GM18499 (cell line): ENCODE data around the gene TNNT3.
"Not testable (repeated sequence)": the region's sequence is repeated elsewhere in the genome, so short reads cannot be mapped to it uniquely, and the experiment has no call there.

Experiments
- ATAC-seq: cut with Tn5 transposase; IDR thresholded peaks from one replicate; pipeline ENCODE4 v1.9.1; 2021; ENCODE audit warnings: moderate number of reproducible peaks; ENCODE audit not compliant: insufficient read depth, unreplicated experiment

The TNNT3 gene

GRCh38 chr11:1880746-1881441, 38.6 kb upstream of the TNNT3 start:
- no peak for ATAC-seq

GRCh38 chr11:1881442-1882264, 37.9 kb upstream of the TNNT3 start:
- ATAC-seq = no peak

GRCh38 chr11:1882265-1883238, 37.0 kb upstream of the TNNT3 start:
- ATAC-seq = no peak

GRCh38 chr11:1883346-1884302, 35.9 kb upstream of the TNNT3 start:
- ATAC-seq = no peak

DNA sequence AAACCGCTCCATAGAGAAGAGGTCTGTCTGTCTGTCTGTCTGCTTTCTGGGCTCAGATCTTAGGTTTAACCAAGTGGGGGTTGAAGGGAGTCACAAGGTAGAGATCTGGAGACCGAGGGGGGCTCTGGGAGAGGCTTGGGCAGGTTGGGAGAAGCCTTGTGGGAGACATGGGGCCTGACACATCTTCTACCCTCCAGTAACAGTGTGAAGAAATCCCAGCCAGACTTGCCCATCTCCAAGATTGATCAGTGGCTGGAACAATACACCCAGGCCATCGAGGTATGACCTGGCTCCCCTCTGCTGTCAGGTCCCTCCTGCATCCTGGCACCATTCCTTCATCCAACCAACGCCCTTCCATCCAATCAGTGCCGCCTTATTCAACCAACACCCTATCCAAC, 35.2 kb upstream of the TNNT3 start:
- ATAC-seq = no peak

- not testable (repeated sequence) for ATAC-seq
These were observed 33.0 kb upstream of the TNNT3 start for GRCh38 chr11:1886551-1886950.

DNA sequence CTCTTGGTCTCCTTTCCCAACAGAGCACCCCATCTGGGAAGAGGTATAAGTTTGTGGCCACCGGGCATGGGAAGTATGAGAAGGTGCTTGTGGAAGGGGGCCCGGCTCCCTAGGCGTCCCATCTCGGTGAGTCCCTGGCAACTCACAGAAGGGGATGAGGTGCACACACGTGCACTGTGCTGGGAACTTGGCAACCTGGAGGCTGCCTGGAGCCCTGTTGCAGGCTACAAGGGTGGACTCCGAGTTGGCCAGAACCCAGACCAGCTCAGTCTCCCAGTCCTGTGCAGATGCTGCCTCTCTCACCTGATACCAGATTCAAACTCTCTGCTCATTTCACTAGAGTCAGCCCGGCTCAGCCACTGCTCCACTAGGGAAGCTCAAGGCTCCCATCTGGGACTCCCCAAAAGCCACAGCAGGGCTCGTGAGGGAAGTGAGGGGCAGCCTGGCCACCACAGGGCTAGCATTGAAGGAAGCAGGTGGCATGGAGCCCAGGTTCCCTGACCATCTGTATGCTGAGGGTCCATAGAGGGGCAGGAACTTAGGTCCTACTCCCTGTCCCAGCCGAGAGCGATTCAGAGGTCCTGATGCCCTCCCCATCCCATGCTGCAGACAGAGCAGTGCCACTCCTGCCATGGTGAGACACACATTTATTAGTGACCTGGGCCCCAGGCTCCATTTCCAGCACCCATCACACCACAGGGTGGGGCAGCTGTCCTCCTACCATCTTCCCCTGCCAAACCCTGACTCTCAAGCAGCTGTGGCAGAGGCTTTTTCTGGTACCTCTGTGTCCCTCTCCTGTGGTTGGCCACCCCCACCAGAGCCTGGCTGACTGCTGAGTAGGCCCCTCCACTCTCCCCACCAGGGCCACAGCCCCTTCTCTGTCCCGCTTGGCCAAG, 31.8 kb upstream of the TNNT3 start:
- ATAC-seq = no peak

DNA sequence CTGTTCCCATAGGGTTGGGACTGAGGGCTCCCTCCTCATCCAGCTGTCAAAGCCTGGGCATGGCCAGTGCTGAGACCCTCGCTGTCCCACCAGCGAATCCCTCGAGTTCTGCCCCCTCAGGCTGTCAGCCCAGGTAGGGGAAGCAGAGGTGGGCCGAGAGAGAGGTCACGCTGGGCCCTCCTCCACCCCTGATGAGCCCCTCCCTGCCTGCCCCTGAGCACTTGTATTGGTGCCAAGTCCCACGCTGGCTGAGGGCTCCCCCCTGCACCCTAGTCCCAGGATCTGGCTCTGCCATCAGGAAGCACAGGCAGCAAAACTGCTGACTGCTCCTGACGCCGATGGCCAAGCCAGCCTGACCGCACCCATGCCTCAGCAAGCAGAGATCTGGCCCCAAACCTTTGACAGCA, 31.2 kb upstream of the TNNT3 start:
- no peak for ATAC-seq

- ATAC-seq = no peak
These were observed 30.7 kb upstream of the TNNT3 start for GRCh38 chr11:1888811-1889210.

- ATAC-seq = no peak
These were observed 30.1 kb upstream of the TNNT3 start for GRCh38 chr11:1889224-1889930.

- no peak for ATAC-seq
These were observed 29.3 kb upstream of the TNNT3 start for GRCh38 chr11:1889941-1890855.

- no peak for ATAC-seq
These were observed 28.4 kb upstream of the TNNT3 start for GRCh38 chr11:1890856-1891830.

DNA sequence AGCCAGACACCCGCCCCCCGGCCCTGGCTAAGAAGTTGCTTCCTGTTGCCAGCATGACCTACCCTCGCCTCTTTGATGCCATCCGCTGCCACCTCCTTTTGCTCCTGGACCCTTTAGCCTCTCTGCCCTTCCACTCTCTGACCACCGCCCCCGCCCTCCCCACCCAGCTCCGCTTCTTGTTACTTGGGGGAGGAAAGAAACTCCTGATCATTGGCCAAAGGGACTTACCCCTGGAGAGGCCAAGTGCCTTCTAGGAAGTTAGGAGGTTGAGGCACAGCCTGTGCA, 27.7 kb upstream of the TNNT3 start, which contains the start of gene PRR33:
Gene PRR33, minus strand, starts transcription at position 65 of the 285 bp plus-strand sequence. CDS start 1,311 bp downstream, outside the sequence.
- ATAC-seq = no peak

GRCh38 chr11:1892116-1892515, 27.4 kb upstream of the TNNT3 start:
- no peak for ATAC-seq

DNA sequence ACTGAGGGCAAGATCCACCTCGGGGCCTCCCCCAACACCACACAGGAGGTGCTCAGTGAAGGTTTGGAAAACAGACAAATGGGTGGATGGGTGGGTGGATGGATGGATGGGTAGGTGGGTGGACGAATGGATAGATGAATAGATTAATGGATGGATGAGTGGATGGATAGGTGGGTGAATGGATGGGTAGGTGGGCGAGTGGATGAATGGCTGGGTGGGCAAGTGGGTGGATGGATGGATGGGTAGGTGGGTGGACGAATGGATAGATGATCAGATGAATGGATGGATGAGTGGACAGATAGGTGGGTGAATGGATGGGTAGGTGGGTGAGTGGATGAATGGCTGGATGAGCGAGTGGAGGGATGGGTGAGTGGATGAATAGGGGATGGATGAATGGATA, 26.9 kb upstream of the TNNT3 start:
- ATAC-seq = no peak
